IPS-20b (cell line): ENCODE data around the gene ZNF248.

Experiments
- H3K27ac ChIP-seq: one replicate; pipeline ENCODE4 v1.5.1; 2013; ENCODE audit warnings: low read length
- H3K27me3 ChIP-seq: 2 replicates; pipeline ENCODE4 v1.6.1; 2013; ENCODE audit warnings: mild to moderate bottlenecking, low read length, inconsistent platforms; ENCODE audit not compliant: insufficient read depth
- H3K36me3 ChIP-seq: 2 replicates; pipeline ENCODE4 v1.6.1; 2013; ENCODE audit warnings: low read depth, mild to moderate bottlenecking, inconsistent platforms, low read length, moderate library complexity; ENCODE audit not compliant: insufficient read depth
- H3K4me1 ChIP-seq: 2 replicates; pipeline ENCODE4 v1.6.1; 2013; ENCODE audit warnings: mild to moderate bottlenecking, control low read depth, inconsistent platforms, low read length, moderate library complexity; ENCODE audit not compliant: insufficient read depth
- H3K4me3 ChIP-seq: 2 replicates; pipeline ENCODE4 v1.5.1; 2013; ENCODE audit warnings: mild to moderate bottlenecking, low read length, inconsistent platforms
- H3K9ac ChIP-seq: 2 replicates; pipeline ENCODE4 v1.6.1; 2013; ENCODE audit warnings: low read depth, mild to moderate bottlenecking, inconsistent platforms, low read length, moderate library complexity
- H3K9me3 ChIP-seq: 2 replicates; pipeline ENCODE4 v1.6.1; 2013; ENCODE audit warnings: mild to moderate bottlenecking, low read depth, low read length, inconsistent platforms; ENCODE audit not compliant: insufficient read depth

ZNF248 gene

DNA sequence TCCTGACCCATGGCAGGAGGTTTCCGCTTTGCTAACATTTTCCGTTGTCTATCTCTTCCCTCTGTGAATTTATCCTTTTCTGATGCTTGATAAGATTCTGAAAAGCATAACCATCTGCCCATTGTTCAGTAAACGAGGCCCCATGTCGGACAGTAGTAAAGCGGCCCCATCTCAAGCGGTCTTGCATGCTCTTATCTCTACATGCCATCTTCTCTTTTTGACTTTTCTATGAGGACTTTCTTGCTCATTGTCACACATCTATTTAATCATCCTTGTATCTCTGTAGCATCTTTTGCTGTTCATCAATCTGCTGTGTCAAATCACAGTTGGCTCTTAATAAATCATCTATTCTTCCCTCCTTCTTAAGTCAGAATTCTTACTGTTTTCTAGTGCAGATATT lies 37.6 kb downstream of the ZNF248 start:
- H3K9ac ChIP-seq: no peak overlapping the region
- peaks cover 76% of the 10 kb centered on the region for H3K9me3 ChIP-seq
- no peaks in the 10 kb centered on the region for H3K27me3 ChIP-seq
- H3K4me3 ChIP-seq: no peak overlapping the region
- no peaks in the 10 kb centered on the region for H3K4me1 ChIP-seq
- H3K27ac ChIP-seq: no peak overlapping the region
- no peaks in the 10 kb centered on the region for H3K36me3 ChIP-seq

DNA sequence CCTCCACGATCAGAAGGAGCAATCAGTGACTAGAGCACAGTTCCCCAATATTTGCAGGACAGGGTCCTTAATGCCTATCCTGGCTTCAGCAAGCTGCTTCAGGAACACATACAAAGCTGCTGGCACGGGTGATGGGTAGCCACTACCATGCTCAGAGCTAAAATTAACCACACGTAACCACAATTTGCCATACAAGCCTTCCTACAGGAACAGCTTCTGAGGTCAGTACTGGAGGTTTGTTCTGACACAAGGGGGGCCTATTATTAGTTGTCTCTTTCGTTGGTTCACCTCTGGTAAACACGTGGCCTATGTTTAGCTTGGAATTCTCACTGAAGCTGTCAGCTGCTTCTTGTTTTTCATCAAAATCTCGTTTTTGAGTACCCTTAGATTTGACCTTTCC lies 41.1 kb downstream of the ZNF248 start:
- no peak overlapping the region for H3K4me3 ChIP-seq
- H3K9me3 ChIP-seq: peaks cover 83% of the 10 kb centered on the region
- no peaks in the 10 kb centered on the region for H3K4me1 ChIP-seq
- H3K27ac ChIP-seq: no peak overlapping the region
- H3K27me3 ChIP-seq: no peaks in the 10 kb centered on the region
- no peaks in the 10 kb centered on the region for H3K36me3 ChIP-seq
- no peak overlapping the region for H3K9ac ChIP-seq

DNA sequence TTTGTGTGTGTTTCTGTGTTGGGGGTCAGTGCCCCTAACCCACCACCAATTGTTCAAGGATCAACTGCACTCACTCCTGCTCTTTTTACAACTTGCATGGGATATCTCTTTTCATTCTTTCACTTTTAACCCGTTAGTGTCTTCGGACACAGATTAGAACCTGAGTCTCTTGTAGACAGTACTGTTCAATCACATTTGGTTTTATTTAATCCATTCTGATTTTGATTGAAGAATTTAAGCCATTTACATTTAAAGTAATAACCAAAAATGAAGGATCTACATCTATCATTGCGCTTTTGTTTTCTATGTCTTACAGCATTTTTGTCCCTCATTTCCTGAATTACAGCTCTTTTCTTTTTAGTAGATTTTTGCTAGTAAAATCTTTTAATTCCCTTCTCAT lies 43.6 kb downstream of the ZNF248 start:
- H3K4me1 ChIP-seq: no peaks in the 10 kb centered on the region
- H3K9ac ChIP-seq: no peak overlapping the region
- H3K9me3 ChIP-seq: peaks cover 79% of the 10 kb centered on the region
- H3K4me3 ChIP-seq: no peak overlapping the region
- H3K36me3 ChIP-seq: no peaks in the 10 kb centered on the region
- no peaks in the 10 kb centered on the region for H3K27me3 ChIP-seq
- H3K27ac ChIP-seq: no peak overlapping the region

DNA sequence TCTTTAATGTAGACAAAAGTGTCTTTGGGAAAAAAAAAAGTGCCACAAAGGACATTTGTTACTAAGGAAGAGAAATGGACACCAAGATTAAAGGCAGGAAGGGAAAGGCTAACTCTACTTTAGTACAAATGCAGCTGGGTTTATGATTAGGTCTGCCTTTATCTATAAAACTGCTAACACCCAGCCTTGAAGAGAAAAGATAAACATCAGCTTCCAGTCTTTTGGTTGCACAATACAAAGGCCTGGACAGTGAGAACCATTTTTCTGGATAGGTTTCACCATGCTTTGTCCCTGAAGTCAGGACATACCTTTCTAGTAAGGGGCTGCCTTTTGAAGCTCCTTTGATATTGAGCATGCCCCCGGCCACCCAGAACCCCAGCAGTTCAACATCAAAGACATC lies 45.1 kb downstream of the ZNF248 start:
- Histone ChIP-seq H3K4me3 (no peak overlapping the region), H3K4me1 (no peaks in the 10 kb centered on the region), H3K36me3 (no peaks in the 10 kb centered on the region), H3K9ac (no peak overlapping the region), H3K27ac (no peak overlapping the region), H3K9me3 (peaks cover 77% of the 10 kb centered on the region), H3K27me3 (no peaks in the 10 kb centered on the region)

DNA sequence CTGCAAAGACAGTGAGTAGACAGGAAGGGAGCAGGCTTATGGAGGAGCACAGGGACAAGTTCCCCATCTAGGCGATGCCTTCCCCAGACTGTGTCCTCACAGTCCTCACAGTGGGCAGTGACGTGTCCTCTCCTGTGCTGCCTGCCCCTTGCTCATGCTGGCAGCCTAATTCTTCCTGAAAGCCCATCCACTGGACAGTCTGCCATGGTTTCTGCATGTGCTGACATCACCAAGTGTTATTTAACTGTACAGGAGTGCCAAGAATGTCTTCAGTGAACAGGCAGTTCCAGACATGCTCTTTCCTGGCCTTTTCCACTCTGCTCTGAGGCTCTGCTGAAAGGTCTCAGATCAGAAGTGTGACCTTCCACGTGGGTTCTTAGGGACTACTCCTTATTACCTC lies 54.1 kb downstream of the ZNF248 start:
- Histone ChIP-seq H3K4me3 (no peak overlapping the region), H3K4me1 (no peaks in the 10 kb centered on the region), H3K36me3 (no peaks in the 10 kb centered on the region), H3K9me3 (peaks cover 40% of the 10 kb centered on the region), H3K9ac (no peak overlapping the region), H3K27ac (no peak overlapping the region), H3K27me3 (no peaks in the 10 kb centered on the region)

DNA sequence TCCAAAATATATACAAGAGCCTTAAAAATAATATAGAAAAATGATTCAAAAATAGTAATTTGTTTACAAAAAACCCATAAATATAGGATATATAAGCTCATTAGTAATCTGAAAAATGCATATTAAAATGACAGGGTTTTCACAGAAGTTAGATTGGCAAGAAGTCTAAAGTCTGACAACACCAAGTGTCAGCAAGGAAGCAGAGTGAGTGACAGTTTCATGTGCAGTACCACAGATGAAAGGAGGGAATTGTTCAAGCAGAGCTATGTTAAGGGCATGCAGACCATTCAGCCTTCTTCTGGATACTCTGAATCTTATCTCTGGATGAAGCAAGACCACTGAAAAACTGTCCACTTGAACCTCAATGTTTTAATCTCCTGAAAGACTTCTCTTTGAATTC lies 55.9 kb downstream of the ZNF248 start:
- Histone ChIP-seq H3K27ac (no peak overlapping the region), H3K27me3 (no peaks in the 10 kb centered on the region), H3K9me3 (peaks cover 49% of the 10 kb centered on the region), H3K4me3 (no peak overlapping the region), H3K36me3 (no peaks in the 10 kb centered on the region), H3K9ac (no peak overlapping the region), H3K4me1 (no peaks in the 10 kb centered on the region)

DNA sequence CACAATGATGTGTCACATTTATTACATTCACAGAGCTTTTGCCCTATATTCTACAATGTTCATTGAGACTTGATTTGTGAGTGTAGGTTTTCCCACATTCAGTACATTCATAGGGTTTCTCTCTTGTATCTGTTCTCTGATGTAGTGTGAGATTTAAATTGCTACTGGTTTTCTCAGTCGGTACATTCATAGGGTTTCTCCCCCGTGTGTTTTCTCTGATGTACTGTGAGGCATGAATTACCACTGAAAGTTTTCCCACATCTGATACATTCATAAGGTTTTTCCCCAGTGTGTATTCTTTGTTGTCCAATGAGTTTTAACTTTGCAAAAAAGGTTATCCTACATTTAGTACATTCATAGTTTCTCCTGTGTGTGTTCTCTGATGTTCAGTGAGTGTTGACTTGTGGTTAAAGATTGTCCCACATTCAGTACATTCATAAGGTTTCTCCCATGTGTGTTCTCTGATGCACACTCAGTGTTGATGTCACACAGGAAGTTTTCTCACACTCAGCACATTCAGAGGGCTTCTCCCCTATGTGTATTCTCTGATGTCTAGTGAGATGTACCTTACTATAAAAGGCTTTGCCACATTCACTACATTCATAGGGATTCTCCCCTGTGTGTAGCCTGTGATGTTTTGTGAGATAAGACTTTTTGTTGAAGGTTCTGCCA lies 63.0 kb downstream of the ZNF248 start:
- no peaks in the 10 kb centered on the region for H3K36me3 ChIP-seq
- no peak overlapping the region for H3K9ac ChIP-seq
- H3K9me3 ChIP-seq: peaks cover 72% of the 10 kb centered on the region
- no peaks in the 10 kb centered on the region for H3K4me1 ChIP-seq
- H3K27ac ChIP-seq: no peak overlapping the region
- no peak overlapping the region for H3K4me3 ChIP-seq
- no peaks in the 10 kb centered on the region for H3K27me3 ChIP-seq

DNA sequence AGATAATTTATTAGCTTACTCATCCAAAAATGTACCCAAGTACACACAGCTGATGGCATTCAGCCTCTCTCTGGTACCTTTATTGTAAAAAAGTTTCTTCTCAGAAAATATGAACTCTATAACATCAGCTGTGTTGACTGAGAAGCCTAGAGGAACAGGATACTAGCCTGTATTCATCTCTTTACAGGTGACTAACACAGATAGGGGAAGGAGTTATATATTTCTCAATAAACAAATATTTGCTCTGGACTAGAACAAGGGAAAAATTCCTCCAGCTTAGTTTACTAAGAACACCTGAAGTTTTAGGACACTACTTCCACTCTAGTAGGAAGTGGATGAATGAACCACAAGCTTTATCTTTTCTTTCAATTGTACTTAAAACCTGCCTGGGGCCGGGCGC lies 67.8 kb downstream of the ZNF248 start:
- H3K36me3 ChIP-seq: no peaks in the 10 kb centered on the region
- no peak overlapping the region for H3K27ac ChIP-seq
- no peak overlapping the region for H3K9ac ChIP-seq
- peaks cover 76% of the 10 kb centered on the region for H3K9me3 ChIP-seq
- H3K27me3 ChIP-seq: no peaks in the 10 kb centered on the region
- H3K4me3 ChIP-seq: no peak overlapping the region
- H3K4me1 ChIP-seq: no peaks in the 10 kb centered on the region

DNA sequence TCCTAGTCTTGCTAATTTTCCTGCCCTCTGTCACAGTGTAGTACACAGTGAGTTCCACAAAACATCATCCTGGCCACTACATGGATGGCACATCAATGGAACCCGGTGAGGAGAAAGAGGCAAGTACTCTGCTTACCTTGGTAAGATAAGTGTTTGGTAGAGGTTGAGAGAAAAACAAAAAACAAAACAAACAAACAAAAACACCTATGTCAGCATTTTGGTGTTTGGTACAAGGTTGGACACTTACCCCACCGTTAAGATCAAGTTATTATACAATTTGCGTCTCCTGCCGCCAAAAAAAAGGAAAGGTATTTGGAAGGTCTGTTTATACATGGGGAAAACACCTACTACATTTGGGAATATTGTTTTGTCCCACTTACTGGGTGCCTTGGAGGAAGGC lies 72.7 kb downstream of the ZNF248 start:
- Histone ChIP-seq H3K27ac (no peak overlapping the region), H3K36me3 (no peaks in the 10 kb centered on the region), H3K9ac (no peak overlapping the region), H3K4me3 (no peak overlapping the region), H3K9me3 (peaks cover 82% of the 10 kb centered on the region), H3K27me3 (no peaks in the 10 kb centered on the region), H3K4me1 (no peaks in the 10 kb centered on the region)

DNA sequence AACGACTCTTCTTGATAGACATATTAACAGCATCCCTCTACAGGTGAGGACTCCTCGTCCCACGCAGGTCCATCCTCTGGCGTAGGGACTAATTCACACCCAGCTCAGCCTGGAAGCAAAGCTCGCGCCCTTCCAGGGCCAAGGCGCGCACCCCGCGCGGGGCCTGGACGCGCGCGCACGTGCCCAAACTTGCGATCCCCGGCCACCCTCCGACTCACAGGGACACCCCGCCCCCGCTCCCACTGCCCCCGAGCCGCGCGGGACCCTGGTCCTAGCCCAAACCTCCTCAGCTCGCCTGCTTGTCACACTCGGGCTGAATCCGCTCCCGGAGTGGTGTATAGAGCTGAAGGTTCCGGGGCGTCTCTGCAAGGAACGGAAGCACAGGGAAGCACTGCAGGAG lies 76.9 kb downstream of the ZNF248 start:
- H3K36me3 ChIP-seq: no peaks in the 10 kb centered on the region
- no peak overlapping the region for H3K27ac ChIP-seq
- no peaks in the 10 kb centered on the region for H3K4me1 ChIP-seq
- no peak overlapping the region for H3K4me3 ChIP-seq
- H3K27me3 ChIP-seq: no peaks in the 10 kb centered on the region
- peaks cover 68% of the 10 kb centered on the region for H3K9me3 ChIP-seq
- no peak overlapping the region for H3K9ac ChIP-seq

DNA sequence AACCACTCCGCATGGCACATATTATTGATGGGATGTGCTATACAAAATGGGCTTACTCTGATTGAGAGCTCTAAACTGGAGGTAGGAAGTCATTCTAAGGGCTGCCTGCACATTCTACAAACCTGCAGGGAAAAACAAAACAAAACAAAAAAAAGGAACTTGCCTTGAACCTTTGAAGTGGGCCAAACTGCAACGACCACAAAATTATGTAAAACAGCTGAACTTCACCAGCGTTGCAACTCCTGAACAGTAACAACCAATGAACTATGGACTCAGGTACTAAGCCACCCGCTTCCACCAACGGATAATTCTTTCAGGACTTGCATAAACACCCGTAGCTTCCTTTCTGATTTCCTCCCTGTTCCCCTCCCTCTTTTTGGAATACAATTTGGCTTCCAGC lies 80.4 kb downstream of the ZNF248 start:
- Histone ChIP-seq H3K9me3 (peaks cover 53% of the 10 kb centered on the region), H3K27ac (no peak overlapping the region), H3K27me3 (no peaks in the 10 kb centered on the region), H3K4me1 (no peaks in the 10 kb centered on the region), H3K4me3 (no peak overlapping the region), H3K36me3 (no peaks in the 10 kb centered on the region), H3K9ac (no peak overlapping the region)

DNA sequence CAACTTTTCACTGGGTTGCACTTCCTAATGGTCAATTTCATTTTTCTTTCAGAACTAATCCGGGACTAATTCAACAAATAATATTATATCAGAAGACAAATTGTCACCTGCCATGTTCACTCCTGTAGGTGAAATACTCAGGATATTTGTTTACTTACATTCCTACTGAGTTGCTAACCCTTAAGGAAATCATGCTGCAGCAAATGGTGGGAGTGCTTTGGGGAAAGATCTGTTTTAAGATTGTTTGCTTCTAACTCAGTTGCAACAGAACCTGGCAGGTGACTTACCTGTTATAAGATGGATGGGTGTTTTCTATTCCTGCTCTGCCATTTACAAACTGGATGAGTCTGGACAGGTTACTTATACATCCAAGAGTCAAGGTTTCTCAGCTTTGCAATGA lies 81.8 kb downstream of the ZNF248 start:
- Histone ChIP-seq H3K4me1 (no peaks in the 10 kb centered on the region), H3K27ac (no peak overlapping the region), H3K9ac (no peak overlapping the region), H3K9me3 (peaks cover 39% of the 10 kb centered on the region), H3K4me3 (no peak overlapping the region), H3K27me3 (no peaks in the 10 kb centered on the region), H3K36me3 (no peaks in the 10 kb centered on the region)
